NB4 (cell line): ENCODE data around the gene WDR33.

Experiments used
- DNase-seq: peaks from one replicate; pipeline ENCODE4 v3.0.0; 2010; ENCODE audit warnings: low read depth
- H3K4me3 ChIP-seq: one replicate; pipeline ENCODE4 v1.5.1; 2011; ENCODE audit warnings: mild to moderate bottlenecking, low read depth, low read length, moderate library complexity
- MYC ChIP-seq: IDR thresholded peaks from 2 replicates; pipeline ENCODE4 v1.6.1; 2011; ENCODE audit warnings: low read depth, low read length
- POLR2A ChIP-seq: IDR thresholded peaks from 2 replicates; pipeline ENCODE4 v1.6.1; 2011; ENCODE audit warnings: mild to moderate bottlenecking; ENCODE audit not compliant: insufficient read length; ENCODE audit errors: extremely low read depth
- TF ChIP-seq, protein P1 (sequence below): IDR thresholded peaks from 2 replicates; pipeline ENCODE4 v1.6.1; 2011; ENCODE audit warnings: low read depth, low read length
- TF ChIP-seq, protein P2 (sequence below): IDR thresholded peaks from one replicate; pipeline ENCODE4 v1.5.1; 2012; ENCODE audit warnings: low read depth, low read length

Gene WDR33

DNA sequence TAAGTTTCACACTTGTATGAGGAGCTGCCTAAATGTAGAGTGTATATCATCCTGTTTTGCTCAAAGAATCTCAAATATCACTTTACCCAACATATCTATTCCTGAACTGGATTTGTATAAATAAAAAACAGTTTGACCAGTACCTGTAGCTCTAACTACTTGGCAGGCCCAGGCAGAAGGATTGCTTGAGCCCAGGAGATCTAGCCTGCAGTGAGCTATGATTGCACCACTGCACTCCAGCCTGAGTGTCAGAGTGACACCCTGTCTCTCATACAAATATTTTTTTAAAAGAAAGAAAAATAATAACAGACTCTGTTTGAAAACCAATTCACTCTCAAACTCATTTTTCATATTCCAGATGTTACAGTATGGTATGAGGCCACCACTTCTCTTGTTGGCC lies 127.9 kb downstream of the WDR33 start:
- no peak for DNase-seq
- TF ChIP-seq, protein P1, sequence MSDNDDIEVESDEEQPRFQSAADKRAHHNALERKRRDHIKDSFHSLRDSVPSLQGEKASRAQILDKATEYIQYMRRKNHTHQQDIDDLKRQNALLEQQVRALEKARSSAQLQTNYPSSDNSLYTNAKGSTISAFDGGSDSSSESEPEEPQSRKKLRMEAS = no peak
- TF ChIP-seq POLR2A = no peak
- TF ChIP-seq, protein P2, sequence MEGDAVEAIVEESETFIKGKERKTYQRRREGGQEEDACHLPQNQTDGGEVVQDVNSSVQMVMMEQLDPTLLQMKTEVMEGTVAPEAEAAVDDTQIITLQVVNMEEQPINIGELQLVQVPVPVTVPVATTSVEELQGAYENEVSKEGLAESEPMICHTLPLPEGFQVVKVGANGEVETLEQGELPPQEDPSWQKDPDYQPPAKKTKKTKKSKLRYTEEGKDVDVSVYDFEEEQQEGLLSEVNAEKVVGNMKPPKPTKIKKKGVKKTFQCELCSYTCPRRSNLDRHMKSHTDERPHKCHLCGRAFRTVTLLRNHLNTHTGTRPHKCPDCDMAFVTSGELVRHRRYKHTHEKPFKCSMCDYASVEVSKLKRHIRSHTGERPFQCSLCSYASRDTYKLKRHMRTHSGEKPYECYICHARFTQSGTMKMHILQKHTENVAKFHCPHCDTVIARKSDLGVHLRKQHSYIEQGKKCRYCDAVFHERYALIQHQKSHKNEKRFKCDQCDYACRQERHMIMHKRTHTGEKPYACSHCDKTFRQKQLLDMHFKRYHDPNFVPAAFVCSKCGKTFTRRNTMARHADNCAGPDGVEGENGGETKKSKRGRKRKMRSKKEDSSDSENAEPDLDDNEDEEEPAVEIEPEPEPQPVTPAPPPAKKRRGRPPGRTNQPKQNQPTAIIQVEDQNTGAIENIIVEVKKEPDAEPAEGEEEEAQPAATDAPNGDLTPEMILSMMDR = no peak
- TF ChIP-seq MYC = no peak
- H3K4me3 ChIP-seq = no peak overlapping the region

DNA sequence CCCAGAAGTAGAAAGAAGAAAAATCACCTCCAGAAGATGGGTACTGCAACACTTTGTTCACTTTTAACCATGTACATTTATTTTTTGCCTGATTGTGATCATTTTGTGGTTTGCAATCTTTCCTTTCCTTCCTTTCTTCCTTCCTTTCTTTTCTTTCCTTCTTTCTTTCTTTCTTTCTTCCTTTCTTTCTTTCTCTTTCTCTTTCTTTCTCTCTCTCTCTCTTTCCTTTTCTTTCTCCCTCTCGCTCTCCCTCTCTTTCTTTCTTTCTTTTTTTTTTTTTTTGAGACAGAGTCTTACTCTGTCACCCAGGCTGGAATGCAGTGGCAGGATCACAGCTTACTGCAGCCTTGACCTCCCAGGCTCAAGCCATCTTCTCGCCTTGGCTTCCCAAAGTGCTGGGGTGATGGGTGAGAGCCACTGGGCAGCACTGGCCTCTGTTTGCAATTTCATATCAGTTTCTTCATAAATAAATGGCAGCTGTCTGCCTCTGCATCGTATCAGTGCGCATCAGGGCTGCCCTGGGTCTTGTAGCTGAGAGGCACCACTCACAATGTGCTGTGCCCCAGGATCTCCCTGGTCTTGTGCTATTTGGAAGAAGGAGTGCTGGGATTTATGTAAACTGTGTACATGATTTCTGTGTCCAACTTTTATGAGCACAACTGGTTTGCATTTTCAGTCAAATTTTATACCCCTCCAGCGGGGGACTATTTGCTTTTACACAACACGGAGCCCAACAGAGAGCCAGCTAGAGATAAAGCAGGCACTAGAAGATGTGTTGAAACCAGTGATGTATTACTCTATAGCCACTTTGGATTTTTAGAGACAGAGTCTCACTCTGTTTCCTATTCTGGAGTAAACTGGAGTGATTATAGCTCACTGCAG lies 128.8 kb downstream of the WDR33 start:
- TF ChIP-seq, protein P2 = no peak
- TF ChIP-seq MYC (no peak), POLR2A (no peak)
- TF ChIP-seq, protein P1 = no peak
- DNase-seq = no peak
- no peak overlapping the region for H3K4me3 ChIP-seq

DNA sequence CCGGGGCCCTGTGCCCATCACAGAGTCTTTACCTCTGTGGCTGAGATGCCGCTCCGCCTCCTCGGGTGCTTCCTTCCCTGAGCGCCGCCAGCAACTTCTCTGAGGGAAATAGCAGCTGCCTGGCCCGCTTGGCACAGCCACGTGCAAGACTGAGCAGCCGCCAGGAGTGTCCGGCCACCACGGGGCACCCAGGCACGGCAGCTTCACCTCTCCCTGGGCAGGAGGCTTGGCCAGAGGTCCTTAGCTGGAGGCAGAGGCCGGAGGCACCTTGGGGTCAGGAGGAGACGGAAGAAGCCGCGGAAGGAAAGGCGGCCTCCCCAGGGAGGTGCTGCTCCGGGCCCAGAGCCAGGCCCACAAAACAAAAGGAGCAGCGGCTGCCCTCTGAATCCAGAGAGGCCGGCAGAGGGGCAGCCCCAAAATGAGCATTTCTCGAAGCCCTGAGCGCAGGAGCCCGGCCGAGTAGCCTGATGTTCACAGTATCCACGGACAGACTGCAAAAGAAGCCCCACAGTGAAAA lies 129.6 kb downstream of the WDR33 start:
- TF ChIP-seq POLR2A = no peak
- TF ChIP-seq MYC = no peak
- TF ChIP-seq, protein P1 = no peak
- DNase-seq = no peak
- H3K4me3 ChIP-seq = no peak overlapping the region

DNA sequence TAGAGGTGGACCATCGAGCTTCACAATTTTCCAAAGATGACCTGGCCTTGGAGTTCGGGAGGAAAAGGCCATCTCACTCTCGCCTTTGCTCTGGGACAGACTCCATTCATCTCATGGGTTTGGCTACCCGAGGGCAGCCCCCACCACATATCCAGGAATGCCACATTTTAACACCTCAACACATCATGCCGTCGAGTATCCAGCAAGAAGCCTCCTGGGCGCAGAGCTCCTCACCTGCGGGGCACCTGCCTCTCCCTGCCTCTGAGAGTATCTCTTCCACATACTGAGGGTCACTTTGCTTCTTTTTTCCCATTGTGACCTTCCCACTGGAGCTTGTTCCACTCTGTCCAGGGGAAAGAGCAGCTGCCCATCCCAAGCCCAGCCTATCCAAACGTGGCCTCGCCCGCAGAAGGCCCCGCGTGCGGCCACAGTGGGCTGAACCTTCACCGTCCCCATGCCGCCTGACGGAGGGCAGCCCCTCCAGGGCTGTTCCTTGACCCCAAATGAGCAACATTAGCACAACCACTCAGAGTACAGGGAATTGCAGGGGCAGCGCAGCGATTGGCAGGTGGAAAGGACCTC lies 130.2 kb downstream of the WDR33 start:
- DNase-seq = no peak
- no peak overlapping the region for H3K4me3 ChIP-seq
- TF ChIP-seq, protein P1 = no peak
- TF ChIP-seq POLR2A = no peak
- TF ChIP-seq, protein P2 = no peak
- no peak for TF ChIP-seq MYC

DNA sequence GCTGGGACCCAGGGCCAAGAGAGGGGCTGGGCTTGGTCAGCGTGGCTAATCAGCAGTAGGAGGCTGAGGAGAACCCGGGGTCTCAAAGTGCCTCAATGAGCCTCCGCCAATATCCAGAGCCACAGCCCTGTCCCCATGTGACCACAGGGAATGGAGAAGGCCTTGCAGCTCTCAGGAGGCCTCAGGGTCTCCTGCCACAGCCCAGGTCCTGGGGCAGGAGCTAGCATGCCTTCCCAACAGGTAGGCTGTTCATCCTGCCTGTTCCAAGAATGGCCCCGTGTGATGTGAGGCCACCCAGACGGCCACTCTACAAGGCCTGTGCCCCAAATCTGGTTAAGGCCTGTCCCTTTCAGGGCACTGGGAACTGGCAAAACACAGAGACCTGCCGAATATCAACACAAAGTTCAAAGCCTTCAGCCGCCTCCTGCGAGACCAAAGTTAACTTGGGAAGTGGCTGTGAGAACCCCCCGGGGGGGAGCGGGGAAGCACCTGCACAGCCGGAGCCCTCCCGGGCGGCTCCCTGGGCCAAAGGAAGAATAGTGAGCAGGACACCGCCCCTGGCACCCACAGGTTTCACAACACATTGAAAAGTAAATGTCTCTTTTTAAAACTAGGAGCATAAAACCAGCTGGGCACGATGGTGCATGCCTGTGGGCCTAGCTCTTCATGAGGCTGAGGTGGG lies 131.2 kb downstream of the WDR33 start:
- TF ChIP-seq POLR2A (no peak), MYC (no peak)
- TF ChIP-seq, protein P1 = no peak
- TF ChIP-seq, protein P2 = no peak
- no peak for DNase-seq

More for the DNA sequence above, 131.2 kb downstream of the WDR33 start:
- no peak overlapping the region for H3K4me3 ChIP-seq
